Heart left ventricle (tissue), 13 donors: Measurements from ENCODE around the gene USP10.

Experiments used
- POLR2A ChIP-seq, 2 donors: fragments of 450-650 bp; IDR thresholded peaks; one replicate each; pipeline ENCODE4 v1.6.1; 2017; ENCODE audit warnings: antibody characterized with exemption in 2 of 2, mild to moderate bottlenecking in 2 of 2, moderate library complexity in 2 of 2
- TF ChIP-seq, protein P1 (sequence below), 12 donors: fragments of 200-600 bp; sonication (generic) in 4 of 12; IDR thresholded peaks; one replicate each; pipeline versions ENCODE4 v1.5.0 to v1.8.0; 2018 to 2022; ENCODE audit warnings: antibody characterized with exemption in 12 of 12, mild to moderate bottlenecking in 5 of 12
- donor health status: ischemic (EF 13 %, LVEDD 7.1; RV severe dilation, severe dysfunction).
- donor health status: DM: no; HTN: yes; CAD: no.
- donor health status: DM: no; HTN: no; CAD: no.
- donor health status: ischemic (EF 25% LVEDD 6.9; RV normal size, moderate dysfunction).
- donor health status: ischemic (EF 25% LVEDD 5.7; RV mildly dilated, moderate dysfunction).
- donor health status: ischemic (EF 35%, LVEDD 5.7; RV mildly dilated, moderate dysfunction).
- donor health status: nonischemic (EF 11% LVEDD 7.7; RV severe dilation, severe dysfunction).
- donor health status: DM: yes; HTN: yes; CAD: no.
- donor health status: PGD.
- donor health status: ischemic (EF 29% LVEDD 5.4; RV normal size, mild dysfunction).
- donor health status: nonischemic (EF 23%, LVEDD 6.1; RV moderate dilation, normal function).

GRCh38 chr16:84790301-84790700 lies 90.5 kb downstream of the USP10 start:
- TF ChIP-seq, protein P1, sequence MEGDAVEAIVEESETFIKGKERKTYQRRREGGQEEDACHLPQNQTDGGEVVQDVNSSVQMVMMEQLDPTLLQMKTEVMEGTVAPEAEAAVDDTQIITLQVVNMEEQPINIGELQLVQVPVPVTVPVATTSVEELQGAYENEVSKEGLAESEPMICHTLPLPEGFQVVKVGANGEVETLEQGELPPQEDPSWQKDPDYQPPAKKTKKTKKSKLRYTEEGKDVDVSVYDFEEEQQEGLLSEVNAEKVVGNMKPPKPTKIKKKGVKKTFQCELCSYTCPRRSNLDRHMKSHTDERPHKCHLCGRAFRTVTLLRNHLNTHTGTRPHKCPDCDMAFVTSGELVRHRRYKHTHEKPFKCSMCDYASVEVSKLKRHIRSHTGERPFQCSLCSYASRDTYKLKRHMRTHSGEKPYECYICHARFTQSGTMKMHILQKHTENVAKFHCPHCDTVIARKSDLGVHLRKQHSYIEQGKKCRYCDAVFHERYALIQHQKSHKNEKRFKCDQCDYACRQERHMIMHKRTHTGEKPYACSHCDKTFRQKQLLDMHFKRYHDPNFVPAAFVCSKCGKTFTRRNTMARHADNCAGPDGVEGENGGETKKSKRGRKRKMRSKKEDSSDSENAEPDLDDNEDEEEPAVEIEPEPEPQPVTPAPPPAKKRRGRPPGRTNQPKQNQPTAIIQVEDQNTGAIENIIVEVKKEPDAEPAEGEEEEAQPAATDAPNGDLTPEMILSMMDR (IDR thresholded peaks at IDR 0.05): no peak
- no peak for TF ChIP-seq POLR2A (IDR thresholded peaks at IDR 0.05)
